Peyer's patch (tissue), 4 donors: ENCODE data around the gene GALNT6.

ENCODE experiments used
- CTCF ChIP-seq, 6 experiments: fragments of 450-650 bp in 4 of 6; fragments of 200-600 bp in 2 of 6; sonication (generic) in 1 of 6; IDR thresholded peaks; one replicate each; pipeline ENCODE4 v1.5.1; 2017 to 2019; ENCODE audit warnings: antibody characterized with exemption in 6 of 6, mild to moderate bottlenecking in 3 of 6, moderate library complexity in 1 of 6
- POLR2A ChIP-seq, 2 donors: fragments of 450-650 bp; IDR thresholded peaks; one replicate each; pipeline ENCODE4 v1.5.1; 2017; ENCODE audit warnings: antibody characterized with exemption in 2 of 2, mild to moderate bottlenecking in 2 of 2, moderate library complexity in 2 of 2

- TF ChIP-seq POLR2A (IDR thresholded peaks at IDR 0.05): no peak
- no peak for TF ChIP-seq CTCF (IDR thresholded peaks at IDR 0.05)
Observed at GRCh38 chr12:51320695-51321320, 70.4 kb downstream of the GALNT6 start.
